Osteocyte (in vitro differentiated cells): Measurements from ENCODE around the gene UMODL1. TPM values are rescaled to one million over a fixed set of nuclear protein-coding genes. Genes with fewer than 3 reads are reported as not detected.

Source experiments
- DNase-seq: peaks from one replicate; pipeline ENCODE4 v3.0.0; 2021; ENCODE audit warnings: mixed read lengths; ENCODE audit not compliant: unreplicated experiment; ENCODE audit errors: extremely low spot score
- H3K27ac Mint-ChIP-seq: one replicate; pipeline ENCODE4 v1.8.0; 2021; ENCODE audit warnings: mild to moderate bottlenecking, mixed read lengths; ENCODE audit not compliant: unreplicated experiment
- H3K27me3 Mint-ChIP-seq: one replicate; pipeline ENCODE4 v1.8.0; 2021; ENCODE audit warnings: mixed read lengths; ENCODE audit not compliant: unreplicated experiment
- H3K36me3 Mint-ChIP-seq: one replicate; pipeline ENCODE4 v1.8.0; 2021; ENCODE audit warnings: mixed read lengths; ENCODE audit not compliant: unreplicated experiment
- H3K4me1 Mint-ChIP-seq: one replicate; pipeline ENCODE4 v1.8.0; 2021; ENCODE audit warnings: mixed read lengths; ENCODE audit not compliant: unreplicated experiment
- H3K4me3 Mint-ChIP-seq: one replicate; pipeline ENCODE4 v1.8.0; 2021; ENCODE audit warnings: mild to moderate bottlenecking, moderate library complexity, mixed read lengths; ENCODE audit not compliant: unreplicated experiment
- H3K9me3 Mint-ChIP-seq: one replicate; pipeline ENCODE4 v1.8.0; 2021; ENCODE audit warnings: mixed read lengths; ENCODE audit not compliant: unreplicated experiment
- total RNA-seq: library from RNA; stranded (reverse); gene quantifications from 2 replicates; pipeline ENCODE4 v1.2.1, GENCODE V29; 2021
- TF ChIP-seq, protein P1 (sequence below): fragments of 200-600 bp; sonication (generic); IDR thresholded peaks from 2 replicates; pipeline ENCODE4 v1.5.0; 2021; ENCODE audit warnings: antibody characterized with exemption, mild to moderate bottlenecking, moderate library complexity

UMODL1 gene
- total RNA-seq, 1 donor from 2014 or later, result not detected

DNA sequence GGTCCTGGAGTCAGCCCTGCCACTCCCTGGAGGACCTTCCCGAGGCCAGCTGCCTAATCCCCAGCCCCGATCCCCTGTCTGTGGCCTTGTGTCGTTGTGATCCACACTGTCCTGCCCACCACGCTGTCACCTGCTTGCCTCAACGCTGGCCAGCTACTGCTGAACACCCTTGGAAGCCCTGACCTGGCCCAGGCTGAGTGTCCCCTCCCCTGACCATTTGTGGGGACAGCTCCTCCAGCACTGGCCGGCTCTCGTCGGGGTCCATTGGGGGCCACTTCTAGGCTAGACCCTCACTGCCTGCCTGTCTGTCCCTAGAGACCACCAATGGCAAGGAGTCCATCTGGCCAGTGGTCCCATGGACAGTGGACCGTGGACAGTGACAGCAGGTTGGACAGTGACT is 12.0 kb upstream of the UMODL1 start:
- no peaks in the 10 kb centered on the region for H3K27me3 Mint-ChIP-seq
- no peaks in the 10 kb centered on the region for H3K9me3 Mint-ChIP-seq
- H3K4me1 Mint-ChIP-seq, result peaks cover 20% of the 10 kb centered on the region
- H3K27ac Mint-ChIP-seq, result no peak overlapping the region
- DNase-seq, result no peak
- no peaks in the 10 kb centered on the region for H3K36me3 Mint-ChIP-seq
- TF ChIP-seq, protein P1, sequence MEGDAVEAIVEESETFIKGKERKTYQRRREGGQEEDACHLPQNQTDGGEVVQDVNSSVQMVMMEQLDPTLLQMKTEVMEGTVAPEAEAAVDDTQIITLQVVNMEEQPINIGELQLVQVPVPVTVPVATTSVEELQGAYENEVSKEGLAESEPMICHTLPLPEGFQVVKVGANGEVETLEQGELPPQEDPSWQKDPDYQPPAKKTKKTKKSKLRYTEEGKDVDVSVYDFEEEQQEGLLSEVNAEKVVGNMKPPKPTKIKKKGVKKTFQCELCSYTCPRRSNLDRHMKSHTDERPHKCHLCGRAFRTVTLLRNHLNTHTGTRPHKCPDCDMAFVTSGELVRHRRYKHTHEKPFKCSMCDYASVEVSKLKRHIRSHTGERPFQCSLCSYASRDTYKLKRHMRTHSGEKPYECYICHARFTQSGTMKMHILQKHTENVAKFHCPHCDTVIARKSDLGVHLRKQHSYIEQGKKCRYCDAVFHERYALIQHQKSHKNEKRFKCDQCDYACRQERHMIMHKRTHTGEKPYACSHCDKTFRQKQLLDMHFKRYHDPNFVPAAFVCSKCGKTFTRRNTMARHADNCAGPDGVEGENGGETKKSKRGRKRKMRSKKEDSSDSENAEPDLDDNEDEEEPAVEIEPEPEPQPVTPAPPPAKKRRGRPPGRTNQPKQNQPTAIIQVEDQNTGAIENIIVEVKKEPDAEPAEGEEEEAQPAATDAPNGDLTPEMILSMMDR, result no peak
- H3K4me3 Mint-ChIP-seq, result no peak overlapping the region

DNA sequence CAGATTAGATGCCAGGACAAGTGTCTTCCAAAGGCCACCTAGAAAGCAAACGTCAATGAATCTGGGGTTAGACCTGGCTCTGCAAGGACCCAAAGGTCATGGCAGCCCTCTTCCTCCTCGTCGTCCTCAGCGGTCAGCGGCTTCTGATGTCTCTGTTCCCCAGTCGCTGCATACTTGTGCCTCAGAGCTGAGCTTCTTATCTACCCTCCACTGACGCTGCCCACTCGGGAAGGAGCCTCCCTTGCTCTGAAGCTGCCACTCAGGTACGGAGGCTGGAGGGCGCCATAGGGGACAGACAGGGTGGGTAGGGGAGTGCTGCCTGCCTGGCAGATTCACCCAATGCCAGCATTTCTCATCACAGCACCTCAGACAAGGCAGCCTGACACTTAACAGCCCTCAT is 11.4 kb upstream of the UMODL1 start:
- no peak overlapping the region for H3K27ac Mint-ChIP-seq
- no peaks in the 10 kb centered on the region for H3K36me3 Mint-ChIP-seq
- DNase-seq, result no peak
- H3K4me3 Mint-ChIP-seq, result no peak overlapping the region
- TF ChIP-seq, protein P1, result no peak
- no peaks in the 10 kb centered on the region for H3K9me3 Mint-ChIP-seq
- no peaks in the 10 kb centered on the region for H3K27me3 Mint-ChIP-seq
- H3K4me1 Mint-ChIP-seq, result peaks cover 20% of the 10 kb centered on the region

DNA sequence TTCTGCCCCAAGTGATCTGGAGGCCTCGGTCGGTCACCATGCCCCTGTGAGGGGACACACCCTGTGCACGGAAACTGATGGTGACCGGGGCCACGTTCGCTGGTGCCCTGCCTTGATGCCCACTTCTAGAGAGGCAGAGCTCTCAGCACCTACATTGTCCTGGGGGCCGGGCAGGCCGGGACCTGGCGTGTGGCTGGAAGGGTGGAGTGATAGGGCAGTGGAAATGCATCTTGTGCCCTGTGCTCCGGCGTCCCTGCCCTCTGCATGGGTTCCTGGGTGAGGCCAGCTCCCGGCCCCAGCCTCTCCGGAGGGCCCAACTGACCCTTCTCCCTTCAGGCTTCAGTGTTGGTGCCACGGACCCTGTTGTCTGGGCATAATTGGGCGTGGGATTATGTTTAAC is 11.0 kb upstream of the UMODL1 start:
- no peak overlapping the region for H3K27ac Mint-ChIP-seq
- no peak overlapping the region for H3K4me3 Mint-ChIP-seq
- H3K36me3 Mint-ChIP-seq, result no peaks in the 10 kb centered on the region
- H3K4me1 Mint-ChIP-seq, result peaks cover 20% of the 10 kb centered on the region
- H3K9me3 Mint-ChIP-seq, result no peaks in the 10 kb centered on the region
- H3K27me3 Mint-ChIP-seq, result no peaks in the 10 kb centered on the region
- TF ChIP-seq, protein P1, result no peak
- DNase-seq, result no peak

DNA sequence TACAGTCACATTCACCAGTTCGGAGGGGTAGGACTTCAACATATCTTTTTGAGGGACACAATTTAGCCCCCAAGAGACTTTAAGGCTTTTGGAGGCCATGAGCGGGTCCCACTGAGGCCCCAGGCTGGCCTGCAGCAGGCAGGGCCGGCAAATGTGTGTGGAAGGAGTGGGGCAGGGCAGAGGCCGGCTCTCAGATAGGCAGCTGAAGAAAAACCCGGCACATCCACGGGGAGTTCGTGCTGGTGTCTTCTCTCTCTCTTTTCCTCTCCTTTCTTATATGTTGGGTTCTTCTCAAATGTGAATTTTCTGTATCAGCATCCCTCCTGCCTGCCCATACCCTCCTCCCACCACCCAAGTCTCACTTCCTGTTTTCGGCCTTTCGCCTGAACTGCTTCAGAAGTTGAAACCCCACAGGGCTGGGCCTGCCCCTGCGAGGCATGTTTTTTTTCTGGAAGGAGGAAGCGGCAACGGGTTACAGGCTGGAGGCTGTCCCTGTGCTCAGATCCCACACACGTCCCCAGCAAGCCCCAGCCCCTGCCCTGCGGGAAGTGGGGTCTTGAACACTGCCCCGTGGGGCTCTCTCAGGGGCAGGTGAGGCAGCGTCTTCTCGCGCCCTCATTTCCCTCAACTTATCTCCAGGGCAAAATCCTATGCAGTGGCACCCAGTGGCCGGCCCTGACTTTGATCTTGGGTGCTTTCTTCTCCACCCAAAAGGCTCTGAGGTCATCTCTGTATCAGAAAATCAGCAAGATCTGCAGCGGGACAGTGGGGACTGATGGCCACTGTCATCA is 9.7 kb upstream of the UMODL1 start:
- no peaks in the 10 kb centered on the region for H3K27me3 Mint-ChIP-seq
- TF ChIP-seq, protein P1, result no peak
- no peak overlapping the region for H3K4me3 Mint-ChIP-seq
- peaks cover 20% of the 10 kb centered on the region for H3K4me1 Mint-ChIP-seq
- peak overlapping the region; percentile 61 for H3K27ac Mint-ChIP-seq
- no peak for DNase-seq
- no peaks in the 10 kb centered on the region for H3K9me3 Mint-ChIP-seq
- H3K36me3 Mint-ChIP-seq, result no peaks in the 10 kb centered on the region

DNA sequence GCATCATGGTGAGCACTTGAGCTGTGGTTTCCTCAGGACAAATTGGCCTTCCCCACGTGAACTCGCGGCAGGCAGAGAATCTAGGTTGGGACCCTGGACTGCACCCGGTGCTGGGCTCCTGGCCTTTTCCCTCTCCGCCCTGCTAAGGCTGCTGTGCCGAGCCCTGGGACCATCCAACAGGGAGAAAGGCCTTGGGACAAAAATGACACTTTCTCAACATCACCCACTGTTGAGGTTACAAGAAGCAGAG is 9.2 kb upstream of the UMODL1 start:
- Mint-ChIP-seq H3K4me3 (no peak overlapping the region), H3K27ac (no peak overlapping the region), H3K4me1 (peaks cover 18% of the 10 kb centered on the region), H3K27me3 (no peaks in the 10 kb centered on the region), H3K9me3 (no peaks in the 10 kb centered on the region), H3K36me3 (no peaks in the 10 kb centered on the region)
- TF ChIP-seq, protein P1, result no peak
- DNase-seq, result no peak
